ENCODE measurements around the gene ZNF660.
A peak's percentile ranks its signal among the peaks of the same experiment; 100 is the strongest.

ZNF660 gene

GRCh38 chr3:44642337-44642736 lies 57.6 kb downstream of the ZNF660 start:
- Mint-ChIP-seq H3K27me3 (ENCODE audit: low read depth) (no peaks in the 10 kb centered on the region), H3K36me3 (ENCODE audit: low read depth) (peaks cover 98% of the 10 kb centered on the region), H3K4me3 (no peak overlapping the region), H3K9me3 (peaks cover 50% of the 10 kb centered on the region), H3K4me1 (no peaks in the 10 kb centered on the region), H3K27ac (no peak overlapping the region)
- TF ChIP-seq CTCF (IDR thresholded peaks at IDR 0.05; ENCODE audit: unreplicated experiment in 3 of 3), result no peak

- Mint-ChIP-seq H3K9me3 (peaks cover 45% of the 10 kb centered on the region), H3K4me3 (no peak overlapping the region), H3K4me1 (peaks cover 3% of the 10 kb centered on the region), H3K27me3 (ENCODE audit: low read depth) (no peaks in the 10 kb centered on the region), H3K36me3 (ENCODE audit: low read depth) (peaks cover 91% of the 10 kb centered on the region), H3K27ac (no peak overlapping the region)
- TF ChIP-seq CTCF (IDR thresholded peaks at IDR 0.05; ENCODE audit: unreplicated experiment in 3 of 3), result no peak
Observed at GRCh38 chr3:44643024-44643423, 58.3 kb downstream of the ZNF660 start.

GRCh38 chr3:44647771-44648170 lies 63.0 kb downstream of the ZNF660 start:
- H3K4me3 Mint-ChIP-seq, result peak overlapping the region; percentile 95 to 99 (median 99)
- peaks cover 15% of the 10 kb centered on the region for H3K4me1 Mint-ChIP-seq
- peaks cover 9% of the 10 kb centered on the region for H3K9me3 Mint-ChIP-seq
- H3K27me3 Mint-ChIP-seq (ENCODE audit: low read depth), result no peaks in the 10 kb centered on the region
- H3K36me3 Mint-ChIP-seq (ENCODE audit: low read depth), result peaks cover 70% of the 10 kb centered on the region
- peak overlapping the region; percentile 87 to 96 (median 89) for H3K27ac Mint-ChIP-seq
- no peak for TF ChIP-seq CTCF (IDR thresholded peaks at IDR 0.05; ENCODE audit: unreplicated experiment in 3 of 3)

GRCh38 chr3:44648564-44649229 lies 63.9 kb downstream of the ZNF660 start, which contains the start of gene ZNF35:
Gene ZNF35, plus strand, starts transcription at chr3:44648732. Its CDS starts 2,336 bp downstream, at chr3:44651068.
- H3K36me3 Mint-ChIP-seq (ENCODE audit: low read depth), result peaks cover 70% of the 10 kb centered on the region
- H3K4me3 Mint-ChIP-seq, result peak within 1 kb of the TSS; percentile 95 to 99 (median 99)
- H3K27me3 Mint-ChIP-seq (ENCODE audit: low read depth), result no peaks in the 10 kb centered on the region
- no peak for TF ChIP-seq CTCF (IDR thresholded peaks at IDR 0.05; ENCODE audit: unreplicated experiment in 3 of 3)
- peaks cover 15% of the 10 kb centered on the region for H3K4me1 Mint-ChIP-seq
- H3K27ac Mint-ChIP-seq, result peak within 1 kb of the TSS; percentile 87 to 96 (median 89)
- H3K9me3 Mint-ChIP-seq, result no peaks in the 10 kb centered on the region

Measured in nephron (organoid).